GM23248 (cell line): Measurements from ENCODE around the gene RARB. TPM values are rescaled to one million over a fixed set of nuclear protein-coding genes. Genes with fewer than 3 reads are reported as not detected.
A peak's percentile ranks its signal among the peaks of the same experiment; 100 is the strongest.

ENCODE experiments used
- DNase-seq: peaks from one replicate; pipeline ENCODE4 v3.0.0-alpha.2; 2015
- H2AFZ ChIP-seq: fragments of 200-600 bp; sonication (generic); 2 replicates; pipeline ENCODE4 v1.6.1; 2016; ENCODE audit warnings: antibody characterized with exemption
- H3F3A ChIP-seq: fragments of 200-600 bp; sonication (generic); 2 replicates; pipeline ENCODE4 v1.6.1; 2016; ENCODE audit warnings: mild to moderate bottlenecking, antibody characterized with exemption, mixed run types; ENCODE audit not compliant: insufficient read depth
- H3K27ac ChIP-seq: fragments of 200-600 bp; sonication (generic); 2 replicates; pipeline ENCODE4 v1.5.1; 2016; ENCODE audit warnings: mild to moderate bottlenecking
- H3K27me3 ChIP-seq: fragments of 200-600 bp; sonication (generic); replicated peaks from 2 replicates; pipeline ENCODE4 v1.6.1; 2016; ENCODE audit warnings: mild to moderate bottlenecking; ENCODE audit not compliant: insufficient read depth
- H3K36me3 ChIP-seq: fragments of 200-600 bp; sonication (generic); 2 replicates; pipeline ENCODE4 v1.6.1; 2016; ENCODE audit warnings: low read depth, mild to moderate bottlenecking
- H3K4me1 ChIP-seq: fragments of 200-600 bp; sonication (generic); 2 replicates; pipeline ENCODE4 v1.6.1; 2016; ENCODE audit warnings: mild to moderate bottlenecking; ENCODE audit not compliant: insufficient read depth
- H3K4me2 ChIP-seq: fragments of 200-600 bp; sonication (generic); one replicate; pipeline ENCODE4 v1.6.1; 2016; ENCODE audit warnings: mild to moderate bottlenecking; ENCODE audit not compliant: unreplicated experiment
- H3K4me3 ChIP-seq: fragments of 200-600 bp; sonication (generic); 2 replicates; pipeline ENCODE4 v1.5.1; 2016; ENCODE audit warnings: mild to moderate bottlenecking
- H3K79me2 ChIP-seq: fragments of 200-600 bp; sonication (generic); 2 replicates; pipeline ENCODE4 v1.6.1; 2016; ENCODE audit warnings: mild to moderate bottlenecking; ENCODE audit not compliant: insufficient read depth
- H3K9ac ChIP-seq: fragments of 200-600 bp; sonication (generic); 2 replicates; pipeline ENCODE4 v1.6.1; 2016; ENCODE audit warnings: mild to moderate bottlenecking
- H3K9me2 ChIP-seq: fragments of 200-600 bp; sonication (generic); 2 replicates; pipeline ENCODE4 v1.6.1; 2016; ENCODE audit warnings: mixed run types, mild to moderate bottlenecking, moderate library complexity; ENCODE audit not compliant: insufficient read depth
- H3K9me3 ChIP-seq: fragments of 200-600 bp; sonication (generic); one replicate; pipeline ENCODE4 v1.6.1; 2017; ENCODE audit warnings: low read depth
- H4K20me1 ChIP-seq: fragments of 200-600 bp; sonication (generic); 2 replicates; pipeline ENCODE4 v1.6.0; 2016; ENCODE audit not compliant: insufficient read depth
- EZH2 ChIP-seq: fragments of 200-600 bp; sonication (generic); IDR thresholded peaks from 2 replicates; pipeline ENCODE4 v1.6.1; 2018; ENCODE audit warnings: antibody characterized with exemption, mild to moderate bottlenecking; ENCODE audit not compliant: insufficient read depth, poor library complexity, severe bottlenecking
- EZH2phosphoT487 ChIP-seq: fragments of 200-600 bp; sonication (generic); IDR thresholded peaks from 2 replicates; pipeline ENCODE4 v1.6.1; 2018; ENCODE audit warnings: antibody characterized with exemption, moderate library complexity, mild to moderate bottlenecking, low read depth; ENCODE audit not compliant: insufficient read depth
- WGBS, 2 experiments: methylation state at CpG; one replicate each; pipeline ENCODE4 v1.1.6; 2015 to 2017; ENCODE audit warnings: low lambda C conversion rate in 2 of 2, low coverage in 1 of 2; ENCODE audit errors: missing lambda C conversion rate in 2 of 2; 5-methylcytosine and 5-hydroxymethylcytosine counted together
- in situ Hi-C: fragments of 300-500 bp; cut with MboI; formaldehyde crosslinking; loops from 2 replicates; pipeline ENCODE4 v1.15.0; 2020
- polyA plus RNA-seq: library from polyadenylated mRNA; unstranded; fragments of >200 nt; fragmentation: Nextera tagmentation; extraction: Ambion mirVana; gene quantifications from 2 replicates; pipeline ENCODE4 v1.2.1, GENCODE V29; 2016
- total RNA-seq: library from RNA; depleted of rRNA; stranded (reverse); fragments of >200 nt; shearing (Covaris generic); gene quantifications from 2 replicates; pipeline ENCODE4 v1.2.3, GENCODE V29; 2014

RARB gene
- total and polyA plus RNA-seq, 2 experiments from 2014 or later, result 0.11 TPM; not detected in 1

DNA sequence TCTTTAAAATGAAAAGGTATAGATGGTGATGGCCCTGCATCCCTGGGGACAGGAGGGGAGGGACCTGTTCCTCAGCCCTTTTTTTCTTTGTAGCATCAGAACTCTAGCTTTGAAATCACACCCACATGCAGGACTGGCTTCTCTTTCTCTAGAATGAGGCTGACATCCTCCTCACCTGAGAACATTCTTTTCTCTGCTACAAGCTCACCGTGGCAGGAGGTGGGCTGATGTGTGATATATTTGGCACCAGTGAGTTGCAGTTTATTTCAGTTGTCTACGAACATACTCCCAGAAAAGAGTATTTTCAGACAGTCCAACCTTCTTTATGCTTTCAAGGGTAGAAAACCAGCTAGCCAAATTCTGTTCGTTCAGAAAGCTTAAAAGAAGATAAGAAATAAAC lies 43.6 kb upstream of the RARB start:
- Histone ChIP-seq H3K9me3 (no peaks in the 10 kb centered on the region), H3K9me2 (no peaks in the 10 kb centered on the region), H3K9ac (no peak overlapping the region), H3K4me3 (no peak overlapping the region), H4K20me1 (no peaks in the 10 kb centered on the region), H3K4me1 (no peaks in the 10 kb centered on the region), H3K79me2 (no peaks in the 10 kb centered on the region), H2AFZ (no peak overlapping the region), H3K4me2 (no peak overlapping the region), H3K27ac (no peak overlapping the region), H3K36me3 (no peaks in the 10 kb centered on the region), H3F3A (no peaks in the 10 kb centered on the region), H3K27me3 (0 out of 2 replicates have a peak, but pooled peaks cover 4% of the 10 kb centered on the region)
- DNase-seq, result no peak
- in situ Hi-C loops, result no loop called here
- WGBS, 2 experiments, result 24 to 36% methylated on average over 3 of the region's 3 CpGs
- TF ChIP-seq EZH2, result no peak
- no peak for TF ChIP-seq EZH2phosphoT487

DNA sequence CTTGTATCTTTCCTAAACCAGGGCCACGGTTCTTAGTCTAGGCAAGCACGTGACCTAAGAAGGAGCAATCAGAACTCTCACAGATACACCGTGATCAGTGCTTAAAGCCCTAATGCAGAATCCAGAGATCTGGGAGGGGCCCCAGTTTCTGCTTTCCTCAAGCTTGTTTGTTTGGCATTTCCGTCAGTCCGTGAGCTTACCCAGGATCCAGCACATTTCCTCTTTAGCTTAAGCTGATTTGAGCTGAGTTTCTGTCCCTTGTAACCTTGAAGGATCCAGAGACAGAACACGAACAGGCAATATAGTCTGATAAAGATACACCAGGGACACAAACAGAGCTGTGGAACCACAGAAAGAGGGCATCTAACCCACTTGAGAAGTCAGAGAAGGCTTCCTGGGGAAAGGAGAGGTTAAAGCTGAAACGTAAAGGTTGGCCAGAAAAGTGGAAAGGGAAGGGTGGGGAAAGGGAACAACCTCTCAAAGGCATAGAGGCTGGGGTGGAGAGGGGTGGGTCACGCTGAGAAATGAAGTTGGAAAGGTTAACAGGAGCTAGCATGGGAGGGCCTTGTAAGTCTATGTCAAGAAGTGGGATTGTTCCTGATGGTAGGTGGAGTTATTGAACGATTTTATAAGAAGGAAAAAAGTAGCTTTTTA lies 42.1 kb upstream of the RARB start:
- Histone ChIP-seq H3K9ac (no peak overlapping the region), H3K4me2 (no peak overlapping the region), H3F3A (no peaks in the 10 kb centered on the region), H3K9me3 (no peaks in the 10 kb centered on the region), H3K27me3 (0 out of 2 replicates have a peak, but pooled peaks cover 4% of the 10 kb centered on the region), H4K20me1 (no peaks in the 10 kb centered on the region), H2AFZ (no peak overlapping the region), H3K27ac (no peak overlapping the region), H3K4me1 (no peaks in the 10 kb centered on the region), H3K79me2 (no peaks in the 10 kb centered on the region), H3K9me2 (no peaks in the 10 kb centered on the region), H3K4me3 (no peak overlapping the region), H3K36me3 (no peaks in the 10 kb centered on the region)
- 23 to 24% methylated on average over 9 of the region's 9 CpGs for WGBS, 2 experiments
- DNase-seq, result no peak
- in situ Hi-C loops, result no loop called here
- TF ChIP-seq EZH2 (no peak), EZH2phosphoT487 (no peak)

DNA sequence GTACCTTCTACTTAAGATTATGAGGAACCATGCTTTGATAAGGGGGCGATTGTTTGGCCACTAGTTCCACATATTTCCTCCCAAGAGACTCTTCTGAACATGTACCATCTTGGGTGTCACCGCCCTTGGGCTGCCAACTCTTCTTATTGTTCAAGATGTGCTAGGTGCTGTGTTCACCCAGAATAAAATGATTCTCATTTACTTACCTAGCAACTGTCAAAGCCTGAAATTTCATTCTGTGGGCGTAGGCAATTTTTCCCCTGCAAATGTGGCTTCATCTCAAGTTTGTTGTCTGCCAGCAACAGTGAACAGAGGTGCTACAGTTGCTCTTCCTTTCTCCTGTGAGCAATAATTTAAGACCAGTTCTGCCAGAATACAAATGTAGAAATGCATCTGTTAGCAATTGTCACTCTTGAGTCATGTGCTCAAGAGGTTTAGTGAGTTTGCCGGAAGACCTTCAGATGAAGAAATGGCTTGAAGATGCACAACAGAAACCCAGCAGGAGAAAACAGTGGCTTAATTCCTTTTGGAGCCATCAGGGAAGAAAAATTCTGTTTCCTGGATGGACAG lies 41.3 kb upstream of the RARB start:
- Histone ChIP-seq H4K20me1 (no peaks in the 10 kb centered on the region), H3K9me2 (no peaks in the 10 kb centered on the region), H3K79me2 (no peaks in the 10 kb centered on the region), H3K36me3 (no peaks in the 10 kb centered on the region), H2AFZ (no peak overlapping the region), H3K9me3 (no peaks in the 10 kb centered on the region), H3K4me2 (no peak overlapping the region), H3F3A (no peaks in the 10 kb centered on the region), H3K9ac (no peak overlapping the region), H3K27ac (no peak overlapping the region), H3K4me1 (no peaks in the 10 kb centered on the region), H3K4me3 (no peak overlapping the region), H3K27me3 (0 out of 2 replicates have a peak, but pooled peaks cover 4% of the 10 kb centered on the region)
- in situ Hi-C loops, result no loop called here
- TF ChIP-seq EZH2 (no peak), EZH2phosphoT487 (no peak)
- peak; percentile 3 for DNase-seq
- 23 to 26% methylated on average over 4 of the region's 4 CpGs for WGBS, 2 experiments

DNA sequence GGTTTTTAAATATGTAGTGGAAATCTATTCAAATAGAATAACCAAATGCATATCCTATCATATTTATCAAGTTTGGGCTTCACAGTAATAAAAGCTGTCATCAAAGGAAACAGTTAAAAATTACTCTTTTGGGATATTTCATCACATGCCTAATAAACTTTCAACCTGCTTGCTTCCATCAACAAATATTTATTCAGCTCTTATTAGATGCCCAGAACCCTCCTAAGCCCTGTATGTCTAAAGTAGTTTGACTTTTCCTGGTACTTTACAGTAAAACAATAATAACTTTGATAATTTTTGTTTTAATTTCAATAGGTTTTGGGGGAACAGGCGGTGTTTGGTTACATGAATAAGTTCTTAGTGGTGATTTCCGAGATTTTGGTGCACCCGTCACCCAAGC lies 37.5 kb upstream of the RARB start:
- H3K9ac ChIP-seq, result no peak overlapping the region
- 0 out of 2 replicates have a peak, but pooled peaks cover 4% of the 10 kb centered on the region for H3K27me3 ChIP-seq
- no peak overlapping the region for H2AFZ ChIP-seq
- no peaks in the 10 kb centered on the region for H3F3A ChIP-seq
- no peak overlapping the region for H3K4me2 ChIP-seq
- H3K9me3 ChIP-seq, result no peaks in the 10 kb centered on the region
- H3K4me1 ChIP-seq, result no peaks in the 10 kb centered on the region
- 44 to 48% methylated on average over 3 of the region's 3 CpGs for WGBS, 2 experiments
- TF ChIP-seq EZH2 (no peak), EZH2phosphoT487 (no peak)
- H3K79me2 ChIP-seq, result no peaks in the 10 kb centered on the region
- H3K9me2 ChIP-seq, result no peaks in the 10 kb centered on the region
- no peak overlapping the region for H3K27ac ChIP-seq
- no peak for DNase-seq
- H4K20me1 ChIP-seq, result no peaks in the 10 kb centered on the region
- in situ Hi-C loops, result no loop called here
- H3K36me3 ChIP-seq, result no peaks in the 10 kb centered on the region
- H3K4me3 ChIP-seq, result no peak overlapping the region
